NK-92 (cell line): ENCODE measurements around the gene ISM2.

Source experiments
- DNase-seq: peaks from one replicate; lab custom pipeline; 2025; ENCODE audit not compliant: unreplicated experiment; lab: John Stamatoyannopoulos, UW

The ISM2 gene

GRCh38 chr14:77469539-77469938 is 29.1 kb downstream of the ISM2 start:
- no peak for DNase-seq

GRCh38 chr14:77469067-77469505 is 29.5 kb downstream of the ISM2 start:
- DNase-seq = no peak

GRCh38 chr14:77467801-77468200 is 30.8 kb downstream of the ISM2 start:
- no peak for DNase-seq

- DNase-seq = no peak
Observed at GRCh38 chr14:77459072-77459723, 39.4 kb downstream of the ISM2 start.

GRCh38 chr14:77458249-77458950 is 40.2 kb downstream of the ISM2 start:
- DNase-seq = no peak

- DNase-seq = peak; percentile 85
Observed at GRCh38 chr14:77457522-77458248, 40.9 kb downstream of the ISM2 start, which contains the start of the genes AHSA1 and VIPAS39. Gene AHSA1 (plus strand): TSS chr14:77458093. CDS start chr14:77458190, 97 bp downstream. Gene VIPAS39 (minus strand): TSS chr14:77457601. CDS start chr14:77454102, 3,499 bp downstream.

- no peak for DNase-seq
Observed at GRCh38 chr14:77457115-77457521, 41.5 kb downstream of the ISM2 start.

- DNase-seq = no peak
Observed at GRCh38 chr14:77455966-77456640, 42.5 kb downstream of the ISM2 start.

- DNase-seq = no peak
Observed at GRCh38 chr14:77442196-77442595, 56.4 kb downstream of the ISM2 start.

GRCh38 chr14:77439861-77440260 is 58.8 kb downstream of the ISM2 start:
- DNase-seq = no peak

GRCh38 chr14:77438596-77438995 is 60.0 kb downstream of the ISM2 start:
- DNase-seq = no peak

- DNase-seq = no peak
Observed at GRCh38 chr14:77436042-77436441, 62.6 kb downstream of the ISM2 start.

GRCh38 chr14:77426396-77426795 is 72.2 kb downstream of the ISM2 start:
- no peak for DNase-seq

- DNase-seq = no peak
Observed at GRCh38 chr14:77424862-77425261, 73.8 kb downstream of the ISM2 start.
